Colonic mucosa (tissue), 4 donors: ENCODE measurements around the gene SMTNL2. TPM values are rescaled to one million over a fixed set of nuclear protein-coding genes. Genes with fewer than 3 reads are reported as not detected.
A peak's percentile ranks its signal among the peaks of the same experiment; 100 is the strongest.

Experiments used
- DNase-seq: peaks from one replicate; pipeline ENCODE4 v3.0.0-alpha.2; 2020
- H3K27ac ChIP-seq: fragments of 200-600 bp; one replicate; pipeline ENCODE4 v1.8.0; 2021
- H3K27me3 ChIP-seq: fragments of 200-600 bp; one replicate; pipeline ENCODE4 v1.8.0; 2021
- H3K36me3 ChIP-seq: fragments of 200-600 bp; one replicate; pipeline ENCODE4 v1.8.0; 2021
- H3K4me1 ChIP-seq: fragments of 200-600 bp; one replicate; pipeline ENCODE4 v1.8.0; 2021; ENCODE audit warnings: mild to moderate bottlenecking
- H3K4me3 ChIP-seq: fragments of 200-600 bp; one replicate; pipeline ENCODE4 v1.8.0; 2021
- H3K9ac ChIP-seq, 2 donors: one replicate each; pipeline ENCODE4 v1.7.0; 2013; ENCODE audit warnings: control low read depth in 2 of 2, low read depth in 2 of 2, low read length in 2 of 2
- H3K9me3 ChIP-seq: fragments of 200-600 bp; one replicate; pipeline ENCODE4 v1.8.0; 2021
- CTCF ChIP-seq: fragments of 200-600 bp; IDR thresholded peaks from one replicate; pipeline ENCODE4 v1.8.0; 2022; ENCODE audit warnings: antibody characterized with exemption, mild to moderate bottlenecking
- intact Hi-C: fragments of 100-400 bp; cut with DNase I; formaldehyde crosslinking; loops from one replicate; pipeline ENCODE4 v1.14.1; 2022
- total RNA-seq, 2 donors: library from RNA; stranded (reverse); fragmentation: NEBNext Ultra II Directional in 1 of 2; extraction: Animal tissue kit (Norgen Biotek cat#: 25700) in 1 of 2; gene quantifications; one replicate each; pipeline ENCODE4 v1.2.1, GENCODE V29; 2021
- donor health status: healthy.
- donor health status: DM: no; HTN: no; CAD: no.
- donor health status: DM: no; HTN: no; CAD: no.

The SMTNL2 gene
- total RNA-seq, 2 donors from 2014 or later: 0.27 TPM; not detected in 1

GRCh38 chr17:4641297-4642195 is 57.2 kb downstream of the SMTNL2 start, which contains the start of gene ALOX15:
Gene ALOX15, minus strand, starts transcription at chr17:4641678. Its CDS starts 27 bp downstream, at chr17:4641651.
- no peak for DNase-seq
- H3K27me3 ChIP-seq: peaks cover 29% of the 10 kb centered on the region
- no peak within 1 kb of the TSS for H3K27ac ChIP-seq
- H3K36me3 ChIP-seq: no peaks in the 10 kb centered on the region
- peak within 1 kb of the TSS in 1 of 2 donors; percentile 26 for H3K9ac ChIP-seq
- intact Hi-C loops: no loop called here
- H3K4me3 ChIP-seq: no peak within 1 kb of the TSS
- H3K4me1 ChIP-seq: no peaks in the 10 kb centered on the region
- TF ChIP-seq CTCF: no peak
- H3K9me3 ChIP-seq: no peaks in the 10 kb centered on the region

GRCh38 chr17:4642286-4642685 is 58.0 kb downstream of the SMTNL2 start:
- intact Hi-C loops: no loop called here
- DNase-seq: no peak
- H3K27me3 ChIP-seq: peaks cover 24% of the 10 kb centered on the region

GRCh38 chr17:4643676-4644075 is 59.3 kb downstream of the SMTNL2 start:
- H3K4me1 ChIP-seq: peaks cover under 1% of the 10 kb centered on the region
- no peaks in the 10 kb centered on the region for H3K9me3 ChIP-seq
- intact Hi-C loops: no loop called here
- H3K36me3 ChIP-seq: no peaks in the 10 kb centered on the region
- H3K27me3 ChIP-seq: peaks cover 19% of the 10 kb centered on the region
- DNase-seq: peak; percentile 51
- no peak for TF ChIP-seq CTCF
- no peak overlapping the region for H3K27ac ChIP-seq
- H3K4me3 ChIP-seq: no peak overlapping the region
- no peak overlapping the region for H3K9ac ChIP-seq

More at GRCh38 chr17:4642286-4642685, 58.0 kb downstream of the SMTNL2 start:
- Histone ChIP-seq H3K9ac (no peak overlapping the region), H3K36me3 (no peaks in the 10 kb centered on the region), H3K9me3 (no peaks in the 10 kb centered on the region), H3K4me1 (no peaks in the 10 kb centered on the region), H3K4me3 (no peak overlapping the region), H3K27ac (no peak overlapping the region)
- no peak for TF ChIP-seq CTCF

- peaks cover 4% of the 10 kb centered on the region for H3K4me1 ChIP-seq
- TF ChIP-seq CTCF: no peak
- no peak overlapping the region for H3K9ac ChIP-seq
- peaks cover 16% of the 10 kb centered on the region for H3K27me3 ChIP-seq
- no peak overlapping the region for H3K27ac ChIP-seq
- no peak for DNase-seq
- no peak overlapping the region for H3K4me3 ChIP-seq
- intact Hi-C loops: no loop called here
- H3K9me3 ChIP-seq: no peaks in the 10 kb centered on the region
- no peaks in the 10 kb centered on the region for H3K36me3 ChIP-seq
These were observed 61.3 kb downstream of the SMTNL2 start for GRCh38 chr17:4645642-4646041.

GRCh38 chr17:4648741-4649140 is 64.4 kb downstream of the SMTNL2 start:
- Histone ChIP-seq H3K4me3 (no peak overlapping the region), H3K27me3 (no peaks in the 10 kb centered on the region), H3K27ac (no peak overlapping the region), H3K4me1 (peaks cover 4% of the 10 kb centered on the region), H3K9ac (peak overlapping the region in 1 of 2 donors; percentile 19), H3K36me3 (no peaks in the 10 kb centered on the region), H3K9me3 (no peaks in the 10 kb centered on the region)
- DNase-seq: peak; percentile 75
- no peak for TF ChIP-seq CTCF
- intact Hi-C loops: no loop called here
